GM21825 (cell line): ENCODE data around the gene CEP290.
"Not testable (repeated sequence)": the region's sequence is repeated elsewhere in the genome, so short reads cannot be mapped to it uniquely, and the experiment has no call there.

Experiments
- ATAC-seq: cut with Tn5 transposase; IDR thresholded peaks from one replicate; pipeline ENCODE4 v1.9.1; 2021; ENCODE audit warnings: mild to moderate bottlenecking, moderate library complexity; ENCODE audit not compliant: unreplicated experiment

Gene CEP290

GRCh38 chr12:88052686-88053085 lies 89.2 kb downstream of the CEP290 start:
- ATAC-seq, result peak; percentile 67

GRCh38 chr12:88044035-88044434 lies 97.9 kb downstream of the CEP290 start:
- ATAC-seq, result no peak

GRCh38 chr12:88037770-88038169 lies 104.1 kb downstream of the CEP290 start:
- ATAC-seq, result no peak

- no peak for ATAC-seq
Measured at GRCh38 chr12:88036353-88036965, 105.4 kb downstream of the CEP290 start.

- ATAC-seq, result peak; percentile 14
Measured at GRCh38 chr12:88035907-88036289, 106.0 kb downstream of the CEP290 start.

- peak; percentile 100 for ATAC-seq
Measured at GRCh38 chr12:88035271-88035906, 106.5 kb downstream of the CEP290 start.

GRCh38 chr12:88031161-88031560 lies 110.7 kb downstream of the CEP290 start:
- not testable (repeated sequence) for ATAC-seq

GRCh38 chr12:88029093-88029665 lies 112.7 kb downstream of the CEP290 start, which contains the start of gene C12orf50:
Gene C12orf50 (minus strand): TSS chr12:88029401. CDS start chr12:88026962, 2,439 bp downstream.
- no peak for ATAC-seq

- no peak for ATAC-seq
Measured at GRCh38 chr12:88026196-88026595, 115.7 kb downstream of the CEP290 start.

GRCh38 chr12:88017964-88018363 lies 123.9 kb downstream of the CEP290 start:
- ATAC-seq, result no peak

- no peak for ATAC-seq
Measured at GRCh38 chr12:88015825-88016224, 126.1 kb downstream of the CEP290 start.

GRCh38 chr12:88011755-88012154 lies 130.1 kb downstream of the CEP290 start:
- ATAC-seq, result no peak

- no peak for ATAC-seq
Measured at GRCh38 chr12:88006351-88006750, 135.5 kb downstream of the CEP290 start.

- no peak for ATAC-seq
Measured at GRCh38 chr12:88001327-88001726, 140.6 kb downstream of the CEP290 start.
